Activated B cell treated with CpG ODN at 0.5 μM for 24 hours (primary cell): Measurements from ENCODE around the gene OSBPL10. TPM values are rescaled to one million over a fixed set of nuclear protein-coding genes. Genes with fewer than 3 reads are reported as not detected.

ENCODE experiments used
- ATAC-seq: fragments of 200-7000 bp; cut with Tn5 transposase; one replicate; pipeline ENCODE4 v1.10.0; 2021; ENCODE audit warnings: low read depth, mild to moderate bottlenecking, moderate library complexity
- CTCF ChIA-PET: fragments of 350-600 bp; sonication (Branson Sonifier 250); formaldehyde crosslinking; loops from one replicate; lab custom pipeline; 2021; ENCODE audit warnings: antibody characterized with exemption; lab: Charles Lee
- POLR2A ChIA-PET: fragments of 350-600 bp; sonication (Branson Sonifier 250); formaldehyde crosslinking; loops from one replicate; lab custom pipeline; 2021; ENCODE audit warnings: antibody characterized with exemption; lab: Charles Lee
- DNase-seq: peaks from one replicate; pipeline ENCODE4 v3.0.0; 2022
- H3K27ac Mint-ChIP-seq: one replicate; pipeline ENCODE4 v1.8.0; 2020; ENCODE audit warnings: mixed read lengths
- H3K27me3 Mint-ChIP-seq: one replicate; pipeline ENCODE4 v1.8.0; 2021; ENCODE audit warnings: mixed read lengths
- H3K36me3 Mint-ChIP-seq: one replicate; pipeline ENCODE4 v1.8.0; 2021; ENCODE audit warnings: low read depth, mixed read lengths
- H3K4me1 Mint-ChIP-seq: one replicate; pipeline ENCODE4 v1.8.0; 2021; ENCODE audit warnings: mixed read lengths
- H3K4me3 Mint-ChIP-seq: one replicate; pipeline ENCODE4 v1.8.0; 2020; ENCODE audit warnings: mild to moderate bottlenecking, mixed read lengths
- H3K9me3 Mint-ChIP-seq: one replicate; pipeline ENCODE4 v1.8.0; 2020; ENCODE audit warnings: mixed read lengths
- intact Hi-C: fragments of 100-400 bp; cut with micrococcal nuclease; formaldehyde crosslinking; loops from one replicate; pipeline ENCODE4 v1.15.1; 2024
- total RNA-seq: library from RNA; stranded (reverse); gene quantifications from 2 replicates; pipeline ENCODE4 v1.2.3, GENCODE V29; 2022
- TF ChIP-seq, protein P1 (sequence below): fragments of 200-600 bp; IDR thresholded peaks from one replicate; pipeline ENCODE4 v1.8.0; 2022; ENCODE audit warnings: antibody characterized with exemption, mild to moderate bottlenecking

The OSBPL10 gene
- total RNA-seq, 1 donor from 2014 or later = 137 TPM

DNA sequence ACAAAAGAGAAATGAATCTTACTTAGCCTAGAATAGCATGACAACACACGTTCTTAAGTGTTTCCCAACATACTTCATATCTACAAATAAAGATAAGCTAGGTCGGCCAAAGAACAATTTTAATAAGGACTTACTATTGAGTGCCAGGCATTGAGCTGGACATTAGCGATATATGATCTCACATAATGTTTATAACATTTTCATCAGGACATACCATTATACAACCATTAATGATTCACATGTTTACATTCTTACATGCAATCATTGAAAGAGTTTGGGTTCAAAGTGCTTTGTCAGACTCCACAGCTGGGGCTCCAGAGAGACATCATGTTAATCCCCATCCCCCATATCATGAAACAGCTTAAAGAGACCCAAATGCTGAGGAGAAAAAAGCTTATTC lies 259.4 kb downstream of the OSBPL10 start:
- Mint-ChIP-seq H3K27ac (no peak overlapping the region), H3K4me3 (no peak overlapping the region), H3K4me1 (peaks cover 7% of the 10 kb centered on the region), H3K27me3 (no peaks in the 10 kb centered on the region), H3K9me3 (no peaks in the 10 kb centered on the region), H3K36me3 (peaks cover 65% of the 10 kb centered on the region)
- DNase-seq (no peak), ATAC-seq (no peak)
- TF ChIP-seq, protein P1, sequence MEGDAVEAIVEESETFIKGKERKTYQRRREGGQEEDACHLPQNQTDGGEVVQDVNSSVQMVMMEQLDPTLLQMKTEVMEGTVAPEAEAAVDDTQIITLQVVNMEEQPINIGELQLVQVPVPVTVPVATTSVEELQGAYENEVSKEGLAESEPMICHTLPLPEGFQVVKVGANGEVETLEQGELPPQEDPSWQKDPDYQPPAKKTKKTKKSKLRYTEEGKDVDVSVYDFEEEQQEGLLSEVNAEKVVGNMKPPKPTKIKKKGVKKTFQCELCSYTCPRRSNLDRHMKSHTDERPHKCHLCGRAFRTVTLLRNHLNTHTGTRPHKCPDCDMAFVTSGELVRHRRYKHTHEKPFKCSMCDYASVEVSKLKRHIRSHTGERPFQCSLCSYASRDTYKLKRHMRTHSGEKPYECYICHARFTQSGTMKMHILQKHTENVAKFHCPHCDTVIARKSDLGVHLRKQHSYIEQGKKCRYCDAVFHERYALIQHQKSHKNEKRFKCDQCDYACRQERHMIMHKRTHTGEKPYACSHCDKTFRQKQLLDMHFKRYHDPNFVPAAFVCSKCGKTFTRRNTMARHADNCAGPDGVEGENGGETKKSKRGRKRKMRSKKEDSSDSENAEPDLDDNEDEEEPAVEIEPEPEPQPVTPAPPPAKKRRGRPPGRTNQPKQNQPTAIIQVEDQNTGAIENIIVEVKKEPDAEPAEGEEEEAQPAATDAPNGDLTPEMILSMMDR = no peak
- ChIA-PET CTCF (interaction anchor here (1.2 kb wide), 1 partner anchor 12 kb away, joined by 4 read pairs; no protein-coding TSS in a partner anchor), POLR2A (interaction anchor here (0.6 kb wide), 3 partner anchors 9 to 496 kb away, joined by 3 to 6 read pairs (median 3); no protein-coding TSS in a partner anchor)
- intact Hi-C loops = no loop called here

DNA sequence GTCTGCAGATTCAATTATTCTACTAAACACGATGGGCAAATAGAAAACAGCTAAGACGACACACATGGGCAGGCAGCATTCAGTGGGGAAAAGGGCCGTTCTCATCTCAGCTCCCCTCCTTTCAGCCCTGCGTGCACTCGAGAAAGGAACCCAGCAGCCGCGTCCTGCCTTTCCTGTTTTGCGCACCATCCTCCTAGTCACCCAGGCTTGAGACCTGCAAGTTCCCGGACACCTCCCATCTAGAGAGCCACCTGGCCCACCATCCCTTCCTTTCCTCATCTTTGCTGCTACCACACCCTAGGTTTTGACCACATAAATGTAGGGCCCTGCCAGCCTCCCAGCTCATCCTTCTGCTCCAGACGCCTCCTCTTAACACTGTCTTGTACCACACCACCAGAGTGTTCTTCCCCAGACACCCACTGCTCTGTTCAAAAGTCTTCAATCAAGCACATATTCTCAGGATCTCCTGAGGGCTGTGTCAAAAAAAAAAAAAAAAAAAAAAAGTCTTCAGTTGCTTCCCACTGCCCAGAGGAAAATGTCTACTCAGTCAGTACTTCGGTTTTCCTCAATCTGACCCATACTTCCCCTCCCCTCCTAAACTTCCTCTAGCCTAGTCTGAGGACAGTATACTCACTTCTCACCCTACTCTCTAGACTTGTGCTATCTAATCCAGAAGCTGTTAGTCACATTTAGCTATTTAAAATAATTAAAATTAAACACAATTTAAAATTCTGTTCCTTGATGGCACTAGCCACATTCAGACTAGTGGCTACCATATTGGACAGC lies 266.4 kb downstream of the OSBPL10 start:
- TF ChIP-seq, protein P1 = no peak
- H3K36me3 Mint-ChIP-seq = peaks cover 71% of the 10 kb centered on the region
- ChIA-PET POLR2A (interaction anchor here (0.7 kb wide), 1 partner anchor 10 kb away, joined by 9 read pairs; no protein-coding TSS in a partner anchor), CTCF (no interaction called here)
- no peak for ATAC-seq
- H3K4me1 Mint-ChIP-seq = peaks cover 57% of the 10 kb centered on the region
- intact Hi-C loops = loop anchor here (10.0 kb wide), 1 partner anchor 160 kb away; no protein-coding TSS in a partner anchor
- peak overlapping the region; percentile 57 for H3K27ac Mint-ChIP-seq
- no peak overlapping the region for H3K4me3 Mint-ChIP-seq
- no peak for DNase-seq
- peaks cover 3% of the 10 kb centered on the region for H3K9me3 Mint-ChIP-seq
- H3K27me3 Mint-ChIP-seq = no peaks in the 10 kb centered on the region

DNA sequence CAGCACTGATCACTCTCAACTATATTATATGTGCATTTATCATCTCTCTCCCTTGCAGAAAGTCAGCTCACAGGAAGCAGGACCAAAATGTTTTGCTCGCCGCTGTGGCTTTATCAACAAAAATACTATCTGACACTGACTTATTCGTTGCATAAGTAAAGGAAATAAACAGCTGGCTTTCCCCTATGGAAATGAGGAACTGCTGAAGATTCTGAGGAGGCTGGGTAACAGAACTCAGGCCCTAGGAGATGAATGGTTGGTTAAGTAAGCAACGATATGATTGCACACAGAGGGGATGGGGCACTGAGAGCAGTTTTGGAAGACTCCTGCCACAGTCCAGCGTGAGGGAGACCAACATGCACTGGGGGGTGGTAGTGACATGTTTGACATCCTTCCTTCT lies 267.2 kb downstream of the OSBPL10 start:
- no peaks in the 10 kb centered on the region for H3K27me3 Mint-ChIP-seq
- no peak for DNase-seq
- peaks cover 76% of the 10 kb centered on the region for H3K36me3 Mint-ChIP-seq
- POLR2A ChIA-PET = interaction anchor here (1.4 kb wide), 1 partner anchor 9 kb away, joined by 3 read pairs; no protein-coding TSS in a partner anchor
- no peak for ATAC-seq
- H3K9me3 Mint-ChIP-seq = peaks cover 3% of the 10 kb centered on the region
- H3K27ac Mint-ChIP-seq = no peak overlapping the region
- CTCF ChIA-PET = no interaction called here
- TF ChIP-seq, protein P1 = no peak
- H3K4me3 Mint-ChIP-seq = no peak overlapping the region
- intact Hi-C loops = loop anchor here (10.0 kb wide), 1 partner anchor 159 kb away; no protein-coding TSS in a partner anchor
- peaks cover 64% of the 10 kb centered on the region for H3K4me1 Mint-ChIP-seq

DNA sequence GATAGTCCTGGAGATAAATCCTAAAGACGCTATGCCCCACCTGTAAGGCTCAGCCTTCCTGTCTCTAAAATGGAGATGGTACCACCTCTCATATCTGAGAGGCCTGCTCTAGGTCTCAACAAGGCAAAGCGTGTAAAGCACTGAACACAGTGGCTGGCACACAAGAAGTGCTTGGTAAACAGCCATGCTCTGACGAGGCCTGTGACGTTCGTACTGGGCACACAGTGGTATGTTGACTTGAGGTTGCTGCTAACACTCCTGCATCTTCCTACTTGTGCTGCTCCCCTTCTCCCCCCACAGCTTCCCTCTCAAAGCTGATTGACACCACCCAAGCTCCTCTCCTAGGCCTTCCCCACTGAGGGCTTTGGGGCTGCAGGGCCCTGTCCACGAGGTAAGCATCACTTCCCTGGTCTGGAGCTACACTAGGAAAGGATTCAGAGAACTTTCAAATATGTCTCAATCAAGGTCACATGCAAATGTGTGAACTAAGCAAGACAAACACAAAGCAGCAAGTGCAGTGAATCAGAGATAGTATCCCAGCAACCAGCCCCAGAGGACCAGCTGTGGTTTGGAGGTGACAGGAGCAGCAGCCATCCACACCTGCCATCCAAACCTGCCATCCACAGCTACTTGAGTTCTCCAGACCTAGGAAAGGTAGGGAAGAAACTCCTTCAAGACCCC lies 270.8 kb downstream of the OSBPL10 start:
- DNase-seq = no peak
- Mint-ChIP-seq H3K4me1 (peaks cover 87% of the 10 kb centered on the region), H3K27me3 (no peaks in the 10 kb centered on the region), H3K36me3 (peaks cover 86% of the 10 kb centered on the region), H3K4me3 (peak overlapping the region; percentile 39), H3K9me3 (peaks cover 3% of the 10 kb centered on the region), H3K27ac (peak overlapping the region; percentile 67)
- ChIA-PET POLR2A (no interaction called here), CTCF (interaction anchor here (0.9 kb wide), 1 partner anchor 11 kb away, joined by 4 read pairs; no protein-coding TSS in a partner anchor)
- ATAC-seq = peak; percentile 70
- intact Hi-C loops = loop anchor here (10.0 kb wide), 1 partner anchor 155 kb away; no protein-coding TSS in a partner anchor
- TF ChIP-seq, protein P1 = no peak
